Activated CD4-positive, alpha-beta T cell treated with anti-CD3 and anti-CD28 coated beads for 1 hour (primary cell): ENCODE data around the gene TNFAIP1.
"Not testable (repeated sequence)": the region's sequence is repeated elsewhere in the genome, so short reads cannot be mapped to it uniquely, and the experiment has no call there.

Source experiments
- DNase-seq: peaks from one replicate; pipeline ENCODE4 v3.0.0-alpha.2; 2020

Gene TNFAIP1

GRCh38 chr17:28335201-28335958, at the start of gene TNFAIP1, which contains the start of gene IFT20:
Gene TNFAIP1, plus strand, starts transcription at chr17:28335761. Its CDS starts 3,761 bp downstream, at chr17:28339522.
Gene IFT20, minus strand, starts transcription at chr17:28335472. Its CDS starts 3,487 bp downstream, at chr17:28331985.
- peak; percentile 97 for DNase-seq

- no peak for DNase-seq
Observed at GRCh38 chr17:28285965-28286364, 49.6 kb upstream of the TNFAIP1 start.

GRCh38 chr17:28290703-28291102, 44.9 kb upstream of the TNFAIP1 start:
- DNase-seq, result no peak

GRCh38 chr17:28291780-28292330, 43.7 kb upstream of the TNFAIP1 start:
- no peak for DNase-seq

- not testable (repeated sequence) for DNase-seq
Observed at GRCh38 chr17:28292878-28293277, 42.7 kb upstream of the TNFAIP1 start.

- DNase-seq, result no peak
Observed at GRCh38 chr17:28293994-28294393, 41.6 kb upstream of the TNFAIP1 start.

GRCh38 chr17:28295677-28296578, 39.6 kb upstream of the TNFAIP1 start:
- no peak for DNase-seq

- DNase-seq, result no peak
Observed at GRCh38 chr17:28298449-28298848, 37.1 kb upstream of the TNFAIP1 start.

- DNase-seq, result no peak
Observed at GRCh38 chr17:28306954-28307401, 28.6 kb upstream of the TNFAIP1 start.

- no peak for DNase-seq
Observed at GRCh38 chr17:28313841-28314240, 21.7 kb upstream of the TNFAIP1 start.

- no peak for DNase-seq
Observed at GRCh38 chr17:28315846-28316705, 19.5 kb upstream of the TNFAIP1 start.

GRCh38 chr17:28317099-28317965, 18.2 kb upstream of the TNFAIP1 start:
- no peak for DNase-seq

GRCh38 chr17:28317966-28318758, 17.4 kb upstream of the TNFAIP1 start:
- no peak for DNase-seq

- DNase-seq, result peak; percentile 88
Observed at GRCh38 chr17:28318759-28319597, 16.6 kb upstream of the TNFAIP1 start, which contains the start of gene TMEM97. Gene TMEM97, plus strand, starts transcription at chr17:28319200. Its CDS starts 40 bp downstream, at chr17:28319240.

GRCh38 chr17:28319598-28319935, 16.0 kb upstream of the TNFAIP1 start:
- no peak for DNase-seq

GRCh38 chr17:28320215-28321061, 15.1 kb upstream of the TNFAIP1 start:
- no peak for DNase-seq

- no peak for DNase-seq
Observed at GRCh38 chr17:28324267-28324745, 11.3 kb upstream of the TNFAIP1 start.

GRCh38 chr17:28324781-28325180, 10.8 kb upstream of the TNFAIP1 start:
- no peak for DNase-seq
